HG02973 (cell line): ENCODE data around the gene COL8A2.

Source experiments
- ATAC-seq: cut with Tn5 transposase; IDR thresholded peaks from one replicate; pipeline ENCODE4 v1.9.1; 2021; ENCODE audit warnings: moderate library complexity; ENCODE audit not compliant: unreplicated experiment

COL8A2 gene

DNA sequence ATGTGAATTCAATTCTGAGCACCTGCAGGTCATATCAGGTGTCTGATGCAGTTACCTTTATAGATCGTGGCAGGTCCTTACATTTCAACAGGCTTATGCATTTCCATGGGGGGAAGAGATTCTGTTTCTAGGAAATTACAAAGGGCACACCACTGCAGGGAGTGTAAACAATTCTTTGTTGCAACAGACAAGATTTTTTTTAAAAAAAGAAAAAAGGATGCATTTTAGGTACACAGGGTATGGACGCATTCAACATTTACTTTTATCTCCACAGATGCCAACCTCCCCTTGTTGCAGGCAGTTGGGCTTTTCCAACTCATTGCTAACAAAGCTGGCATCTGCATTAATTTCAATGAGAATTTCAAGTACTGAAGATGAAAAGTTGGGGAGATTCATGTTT lies 54.7 kb downstream of the COL8A2 start:
- ATAC-seq = no peak

DNA sequence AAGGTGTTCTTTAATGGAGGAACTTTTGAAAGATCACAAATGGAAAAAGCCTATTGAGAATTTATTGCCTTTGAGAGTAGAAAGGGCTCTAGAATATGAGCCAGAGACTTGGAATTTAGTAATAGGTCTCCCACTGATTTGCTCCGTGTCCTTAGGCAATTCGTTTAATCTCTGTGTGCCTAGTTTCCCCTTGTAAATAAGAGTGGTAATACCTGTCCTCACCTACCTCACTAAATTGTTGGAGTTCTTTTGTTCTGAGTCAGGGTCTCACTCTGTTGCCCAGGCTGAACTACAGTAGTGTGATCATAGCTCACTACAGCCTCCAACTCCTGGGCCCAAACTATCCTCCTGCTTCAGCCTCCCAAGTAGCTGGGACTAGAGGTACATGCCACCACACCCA lies 56.2 kb downstream of the COL8A2 start:
- no peak for ATAC-seq

DNA sequence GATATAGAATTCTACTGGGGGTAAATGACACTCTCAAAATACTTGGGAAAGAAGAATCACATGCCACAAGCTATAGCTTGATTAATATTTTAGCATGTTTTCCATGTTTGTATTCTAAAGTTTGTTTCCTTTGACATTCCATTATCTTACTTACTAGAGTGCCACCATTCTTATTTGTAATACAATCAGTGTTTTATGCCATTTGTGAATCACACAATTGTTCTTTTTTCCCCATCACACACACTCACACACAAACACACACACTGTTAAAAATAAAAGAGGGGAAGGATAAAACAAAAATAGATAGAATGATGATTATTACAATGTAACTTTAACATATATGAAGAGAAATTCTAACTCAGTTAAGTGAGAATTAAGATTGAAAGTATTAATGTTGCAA lies 57.2 kb downstream of the COL8A2 start:
- no peak for ATAC-seq

DNA sequence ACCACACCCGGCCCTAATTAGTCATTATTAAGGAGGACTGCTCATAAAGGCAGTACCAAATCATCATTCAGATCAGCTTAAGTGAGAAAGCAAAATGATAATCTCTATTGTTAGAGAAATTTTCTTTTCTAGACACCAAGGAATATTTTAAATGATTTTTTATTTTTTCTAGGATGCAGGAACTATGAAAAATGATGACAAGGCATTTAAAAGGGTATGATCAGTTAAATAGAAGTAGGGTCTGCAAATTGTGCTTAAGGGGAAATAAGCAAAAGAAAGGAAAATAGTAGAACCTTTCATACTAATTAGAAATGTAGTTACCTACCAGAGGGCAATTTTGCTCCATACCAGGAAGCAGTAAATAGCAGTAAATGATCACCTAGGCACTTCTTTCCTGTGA lies 62.7 kb downstream of the COL8A2 start:
- no peak for ATAC-seq

DNA sequence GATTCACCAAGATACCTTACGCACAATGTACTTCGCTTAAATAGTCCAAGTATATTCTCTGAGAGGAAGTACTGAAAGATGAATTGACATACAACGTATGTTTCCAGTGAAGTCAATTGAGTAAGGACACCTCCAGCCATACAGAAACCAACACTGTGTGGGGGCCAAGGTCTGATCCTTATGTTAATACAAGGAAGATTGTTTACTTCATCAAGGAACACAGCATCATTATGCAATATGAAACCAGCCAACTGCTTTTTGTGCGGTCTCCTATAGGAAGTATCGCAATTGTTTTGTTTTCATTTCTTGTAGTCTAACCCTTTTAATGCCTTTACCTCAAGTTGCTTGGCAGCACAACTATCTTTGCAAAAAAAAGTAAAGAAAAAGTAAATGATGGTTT lies 69.3 kb downstream of the COL8A2 start:
- ATAC-seq = no peak

DNA sequence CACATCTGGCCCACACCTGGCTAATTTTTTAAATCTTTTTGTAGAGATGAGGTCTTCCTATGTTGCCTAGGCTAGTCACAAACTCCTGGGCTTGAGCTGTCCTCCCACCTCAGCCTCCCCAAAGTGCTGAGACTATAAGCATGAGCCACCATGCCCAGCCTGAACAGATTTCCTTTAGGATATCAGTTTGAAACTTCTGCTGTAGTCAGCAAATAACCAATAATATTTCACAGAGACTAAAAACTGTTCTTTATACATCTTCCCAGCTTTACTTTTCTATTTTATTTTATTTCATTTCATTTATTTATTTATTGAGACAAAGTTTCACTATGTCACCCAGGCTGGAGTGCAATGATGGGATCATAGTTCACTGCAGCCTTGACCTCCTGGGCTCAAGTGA lies 71.0 kb downstream of the COL8A2 start:
- no peak for ATAC-seq

DNA sequence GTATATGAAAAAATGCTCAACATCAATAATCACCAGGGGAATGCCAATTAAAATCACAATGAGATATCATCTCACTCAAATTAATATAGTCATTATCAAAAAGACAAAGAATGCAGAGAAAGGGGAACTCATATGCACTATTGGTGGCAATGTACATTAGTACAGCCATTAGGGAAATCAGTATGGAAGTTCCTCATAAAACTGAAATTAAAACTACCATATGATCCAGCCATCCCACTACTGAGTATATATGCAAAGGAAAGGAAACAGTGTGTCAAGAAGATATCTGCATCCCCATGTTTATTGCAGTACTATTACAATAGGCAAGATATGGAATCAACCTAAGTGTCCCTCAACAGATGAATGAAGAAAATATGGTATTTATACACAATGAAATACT lies 73.2 kb downstream of the COL8A2 start:
- ATAC-seq = no peak
